ENCODE results near the gene KCNK10. TPM values are rescaled to one million over a fixed set of nuclear protein-coding genes. Genes with fewer than 3 reads are reported as not detected.

The KCNK10 gene
- total and polyA plus RNA-seq, 2 of the 8 experiments (the other 6 are each of a cell fraction or from before 2014, with no cell fraction given) = 0.45 to 0.63 TPM

GRCh38 chr14:88300817-88301216, 22.3 kb downstream of the KCNK10 start:
- Histone ChIP-seq H2BK5ac (ENCODE audit: low read depth, low read length) (no peak overlapping the region), H3K27me3 (replicated peaks in 1 of 4; ENCODE audit: control insufficient read depth in 3 of 4, extremely low read depth in 1 of 4, insufficient read depth in 3 of 4, low read length in 3 of 4) (no peaks in the 10 kb centered on the region), H2BK20ac (ENCODE audit: low read length) (no peak overlapping the region), H3K56ac (replicated peaks; ENCODE audit: insufficient read length, low read depth, low read length) (no peak overlapping the region), H2BK120ac (replicated peaks; ENCODE audit: low read depth, low read length) (no peak overlapping the region), H4K91ac (replicated peaks; ENCODE audit: insufficient read length, low read length) (no peak overlapping the region), H4K20me1 (replicated peaks in 1 of 2; ENCODE audit: control insufficient read depth in 1 of 2, insufficient read depth in 2 of 2, low read length in 2 of 2) (no peaks in the 10 kb centered on the region), H3K23me2 (ENCODE audit: low read depth, low read length) (no peaks in the 10 kb centered on the region; the same call in 1 of the 2 replicates), H3K14ac (ENCODE audit: insufficient read length) (no peak overlapping the region), H2AK5ac (ENCODE audit: low read depth, low read length) (no peak overlapping the region), H3K79me1 (ENCODE audit: low read depth, low read length) (no peaks in the 10 kb centered on the region), H3K4me2 (ENCODE audit: insufficient read depth in 1 of 2, low read depth in 2 of 2, low read length in 2 of 2) (no peak overlapping the region), H3K27ac (ENCODE audit: low read depth, low read length) (no peak overlapping the region), H2BK12ac (ENCODE audit: low read depth, low read length) (no peak overlapping the region), H3K9ac (replicated peaks in 1 of 4; ENCODE audit: extremely low read depth in 1 of 4, low read depth in 3 of 4, low read length in 3 of 4) (no peak overlapping the region), H3K36me3 (ENCODE audit: control insufficient read depth in 2 of 4, insufficient read depth in 4 of 4, low read length in 3 of 4) (no peaks in the 10 kb centered on the region), H4K5ac (ENCODE audit: insufficient read length, low read depth, low read length) (no peak overlapping the region), H3K18ac (ENCODE audit: extremely low read depth, low read length) (no peak overlapping the region), H3K23ac (ENCODE audit: insufficient read length) (no peak overlapping the region), H2BK15ac (ENCODE audit: low read length) (no peak overlapping the region), H3K79me2 (ENCODE audit: control insufficient read depth in 1 of 2, insufficient read depth in 2 of 2, low read length in 2 of 2) (no peaks in the 10 kb centered on the region), H4K8ac (ENCODE audit: extremely low read depth, insufficient read depth, low read length) (no peak overlapping the region), H3K4ac (replicated peaks; ENCODE audit: insufficient read length, low read depth, low read length) (no peak overlapping the region), H2AFZ (ENCODE audit: low read length) (no peak overlapping the region), H3K4me3 (ENCODE audit: extremely low read depth in 1 of 4, insufficient read depth in 2 of 4, low read depth in 3 of 4, low read length in 4 of 4) (no peak overlapping the region), H3K4me1 (replicated peaks in 1 of 4; ENCODE audit: control insufficient read depth in 3 of 4, insufficient read depth in 4 of 4, low read length in 3 of 4) (no peaks in the 10 kb centered on the region), H3K9me3 (ENCODE audit: insufficient read depth in 2 of 2, low read depth in 1 of 2, low read length in 1 of 2) (no peaks in the 10 kb centered on the region)
- 90% methylated on average over 3 of the region's 3 CpGs; no CpG with 5 or more reads in 1 of the 2 experiments for WGBS, 2 experiments (ENCODE audit: extremely low coverage in 1 of 2, insufficient coverage in 1 of 2, insufficient read length in 1 of 2, insufficient replicate concordance in 2 of 2, low coverage in 1 of 2, low lambda C conversion rate in 2 of 2, missing lambda C conversion rate in 1 of 2)
- DNase-seq (ENCODE audit: low read depth in 1 of 2, low spot score in 2 of 2) = no peak
- CTCF ChIA-PET (ENCODE audit: partially characterized antibody) = interaction anchor here (1.1 to 2.1 kb wide), 2 partner anchors 10 to 16 kb away, joined by 3 to 8 read pairs; no protein-coding TSS in a partner anchor
- FAIRE-seq = no peak
- TF ChIP-seq SUZ12 (IDR thresholded peaks at IDR 0.05; ENCODE audit: low read length) (no peak), JUND (IDR thresholded peaks at IDR 0.05; ENCODE audit: low read length) (no peak), EGR1 (IDR thresholded peaks at IDR 0.05; ENCODE audit: borderline replicate concordance, low read depth, low read length) (no peak), ATF2 (IDR thresholded peaks at IDR 0.05; ENCODE audit: low read length) (no peak), JUN (IDR thresholded peaks at IDR 0.05; ENCODE audit: low read depth, low read length) (no peak), E2F6 (IDR thresholded peaks at IDR 0.05) (no peak), MAFK (IDR thresholded peaks at IDR 0.05; ENCODE audit: low read depth, low read length) (no peak)
- POLR2A ChIA-PET (ENCODE audit: partially characterized antibody) = no interaction called here

Data from H1 (cell line).